Measurements from ENCODE around the gene PROKR1. TPM values are rescaled to one million over a fixed set of nuclear protein-coding genes. Genes with fewer than 3 reads are reported as not detected.

PROKR1 gene
- 2.8 TPM for total RNA-seq

GRCh38 chr2:68643011-68643873, at the start of gene PROKR1:
TSS of gene PROKR1 (plus strand) at chr2:68643579. CDS start at chr2:68645822, 2,243 bp downstream.

Other genes with a start within 250 kb of the PROKR1 start
- gene FBXO48, start 176.3 kb upstream of the PROKR1 start, total RNA-seq = 0.94 TPM
- gene APLF, start 176.0 kb upstream of the PROKR1 start, total RNA-seq = 7.2 TPM
- 1.3 TPM for gene ARHGAP25, start 91.2 kb downstream of the PROKR1 start, total RNA-seq
- gene BMP10, start 227.8 kb downstream of the PROKR1 start, total RNA-seq = not detected